H1 (cell line): ENCODE measurements around the gene MCM9. TPM values are rescaled to one million over a fixed set of nuclear protein-coding genes. Genes with fewer than 3 reads are reported as not detected.

Experiments
- CTCF ChIA-PET: fragments of 300-600 bp; sonication (Branson Sonifier 250); formaldehyde crosslinking; loops from one replicate; lab custom pipeline; 2021; ENCODE audit not compliant: partially characterized antibody; lab: Charles Lee
- POLR2A ChIA-PET: fragments of 300-600 bp; sonication (Branson Sonifier 250); formaldehyde crosslinking; loops from one replicate; lab custom pipeline; 2021; ENCODE audit warnings: inconsistent platforms; ENCODE audit not compliant: partially characterized antibody; lab: Charles Lee
- DNase-seq, 2 experiments: peaks; one replicate each; pipeline versions ENCODE4 v3.0.0 to v3.0.0-alpha.2; 2010 to 2022; ENCODE audit warnings: low spot score in 2 of 2, low read depth in 1 of 2, mixed read lengths in 1 of 2
- FAIRE-seq: peaks from 2 replicates; lab custom pipeline; 2011; peaks lifted over from hg19 to GRCh38; lab: Jason Lieb, UNC
- H2AFZ ChIP-seq: 2 replicates; pipeline ENCODE4 v1.8.1; 2012; ENCODE audit warnings: low read length, inconsistent platforms
- H2AK5ac ChIP-seq: 2 replicates; pipeline ENCODE4 v1.6.1; 2013; ENCODE audit warnings: low read depth, low read length
- H2BK120ac ChIP-seq: replicated peaks from 2 replicates; pipeline ENCODE3; 2013; ENCODE audit warnings: low read depth, low read length, inconsistent platforms
- H2BK12ac ChIP-seq: 2 replicates; pipeline ENCODE4 v1.6.1; 2013; ENCODE audit warnings: low read depth, low read length
- H2BK15ac ChIP-seq: 2 replicates; pipeline ENCODE4 v1.6.1; 2013; ENCODE audit warnings: low read length
- H2BK20ac ChIP-seq: 2 replicates; pipeline ENCODE4 v1.6.1; 2013; ENCODE audit warnings: low read length
- H2BK5ac ChIP-seq: 2 replicates; pipeline ENCODE4 v1.6.1; 2013; ENCODE audit warnings: low read depth, low read length
- H3K14ac ChIP-seq: 2 replicates; pipeline ENCODE4 v1.6.1; 2013; ENCODE audit warnings: inconsistent platforms; ENCODE audit not compliant: insufficient read length
- H3K18ac ChIP-seq: 2 replicates; pipeline ENCODE4 v1.6.1; 2013; ENCODE audit warnings: low read length; ENCODE audit errors: extremely low read depth
- H3K23ac ChIP-seq: 2 replicates; pipeline ENCODE4 v1.6.1; 2013; ENCODE audit warnings: inconsistent platforms; ENCODE audit not compliant: insufficient read length
- H3K23me2 ChIP-seq: 2 replicates; pipeline ENCODE4 v1.6.1; 2013; ENCODE audit warnings: low read depth, low read length
- H3K27ac ChIP-seq: 2 replicates; pipeline ENCODE4 v1.6.1; 2011; ENCODE audit warnings: low read depth, low read length, inconsistent platforms
- H3K27me3 ChIP-seq, 4 experiments: replicated peaks in 1 of 4; 1 replicate in 1 of 4; 2 replicates in 3 of 4; pipeline versions ENCODE4 v1.6.1 to v1.8.1; 2011 to 2013; ENCODE audit warnings: low read length in 3 of 4, mild to moderate bottlenecking in 3 of 4, inconsistent platforms in 2 of 4, mixed read lengths in 2 of 4, moderate library complexity in 1 of 4; ENCODE audit not compliant: control insufficient read depth in 3 of 4, insufficient read depth in 3 of 4; ENCODE audit errors: extremely low read depth in 1 of 4
- H3K36me3 ChIP-seq, 4 experiments: 2 replicates each; pipeline versions ENCODE4 v1.6.1 to v1.8.1; 2011 to 2013; ENCODE audit warnings: mild to moderate bottlenecking in 4 of 4, low read length in 3 of 4, moderate library complexity in 2 of 4, control low read depth in 1 of 4, inconsistent platforms in 1 of 4; ENCODE audit not compliant: insufficient read depth in 4 of 4, control insufficient read depth in 2 of 4
- H3K4ac ChIP-seq: replicated peaks from 2 replicates; pipeline ENCODE3; 2013; ENCODE audit warnings: low read length, low read depth, mixed read lengths, inconsistent platforms; ENCODE audit not compliant: insufficient read length
- H3K4me1 ChIP-seq, 4 experiments: replicated peaks in 1 of 4; 1 replicate in 1 of 4; 2 replicates in 3 of 4; pipeline versions ENCODE4 v1.6.1 to v1.8.1; 2011 to 2013; ENCODE audit warnings: low read length in 3 of 4, inconsistent platforms in 2 of 4, mixed read lengths in 1 of 4; ENCODE audit not compliant: insufficient read depth in 4 of 4, control insufficient read depth in 3 of 4
- H3K4me2 ChIP-seq, 2 experiments: 2 replicates each; pipeline versions ENCODE4 v1.6.1 to v1.8.1; 2011 to 2013; ENCODE audit warnings: low read depth in 2 of 2, low read length in 2 of 2, control low read depth in 1 of 2, inconsistent platforms in 1 of 2, mild to moderate bottlenecking in 1 of 2; ENCODE audit not compliant: insufficient read depth in 1 of 2
- H3K4me3 ChIP-seq, 4 experiments: fragments of 200-600, 300-600 bp in 1 of 4; sonication (generic), shearing (Covaris generic), sonication (Bioruptor Twin) in 1 of 4; 2 replicates each; pipeline versions ENCODE4 v1.5.1 to v1.8.1; 2011 to 2016; ENCODE audit warnings: low read length in 4 of 4, low read depth in 3 of 4, control low read depth in 2 of 4, inconsistent platforms in 2 of 4, mild to moderate bottlenecking in 2 of 4, mixed read lengths in 1 of 4, moderate library complexity in 1 of 4; ENCODE audit not compliant: insufficient read depth in 2 of 4; ENCODE audit errors: extremely low read depth in 1 of 4
- H3K56ac ChIP-seq: replicated peaks from 2 replicates; pipeline ENCODE3; 2013; ENCODE audit warnings: low read depth, mild to moderate bottlenecking, mixed read lengths, low read length, inconsistent platforms; ENCODE audit not compliant: insufficient read length
- H3K79me1 ChIP-seq: 2 replicates; pipeline ENCODE4 v1.6.1; 2013; ENCODE audit warnings: low read depth, low read length, control low read depth
- H3K79me2 ChIP-seq, 2 experiments: 2 replicates each; pipeline versions ENCODE4 v1.6.1 to v1.8.1; 2012 to 2013; ENCODE audit warnings: low read length in 2 of 2, mild to moderate bottlenecking in 2 of 2, inconsistent platforms in 1 of 2; ENCODE audit not compliant: insufficient read depth in 2 of 2, control insufficient read depth in 1 of 2
- H3K9ac ChIP-seq, 4 experiments: replicated peaks in 1 of 4; 1 replicate in 1 of 4; 2 replicates in 3 of 4; pipeline versions ENCODE4 v1.6.1 to v1.8.1; 2011 to 2013; ENCODE audit warnings: low read depth in 3 of 4, low read length in 3 of 4, control low read depth in 2 of 4, mild to moderate bottlenecking in 2 of 4, moderate library complexity in 2 of 4, inconsistent platforms in 1 of 4; ENCODE audit errors: extremely low read depth in 1 of 4
- H3K9me3 ChIP-seq, 2 experiments: 2 replicates each; pipeline versions ENCODE4 v1.6.1 to v1.8.1; 2012 to 2013; ENCODE audit warnings: mild to moderate bottlenecking in 2 of 2, moderate library complexity in 2 of 2, control low read depth in 1 of 2, inconsistent platforms in 1 of 2, low read depth in 1 of 2, low read length in 1 of 2, mixed read lengths in 1 of 2; ENCODE audit not compliant: insufficient read depth in 2 of 2
- H4K20me1 ChIP-seq, 2 experiments: replicated peaks in 1 of 2; 2 replicates each; pipeline versions ENCODE3 to v1.8.1; 2011 to 2013; ENCODE audit warnings: inconsistent platforms in 2 of 2, low read length in 2 of 2, mild to moderate bottlenecking in 1 of 2; ENCODE audit not compliant: insufficient read depth in 2 of 2, control insufficient read depth in 1 of 2
- H4K5ac ChIP-seq: 2 replicates; pipeline ENCODE4 v1.6.1; 2013; ENCODE audit warnings: low read length, low read depth, mixed read lengths, inconsistent platforms; ENCODE audit not compliant: insufficient read length
- H4K8ac ChIP-seq: 2 replicates; pipeline ENCODE4 v1.8.0; 2013; ENCODE audit warnings: mild to moderate bottlenecking, moderate library complexity, low read length, inconsistent platforms; ENCODE audit not compliant: insufficient read depth; ENCODE audit errors: extremely low read depth
- H4K91ac ChIP-seq: replicated peaks from 2 replicates; pipeline ENCODE3; 2013; ENCODE audit warnings: low read length, mixed read lengths, inconsistent platforms; ENCODE audit not compliant: insufficient read length
- CEBPB ChIP-seq: IDR thresholded peaks from 2 replicates; pipeline ENCODE4 v1.6.1; 2012; ENCODE audit warnings: low read depth, low read length
- ZNF274 ChIP-seq: IDR thresholded peaks from 2 replicates; pipeline ENCODE4 v1.7.0; 2012; ENCODE audit warnings: low read length, borderline replicate concordance; ENCODE audit errors: extremely low read depth
- WGBS, 2 experiments: shearing (Covaris generic) in 1 of 2; methylation state at CpG; one replicate each; pipeline versions ENCODE4 v1.1.6 to v1.1.7; 2013 to 2015; ENCODE audit warnings: low lambda C conversion rate in 2 of 2, mixed read lengths in 2 of 2, inconsistent platforms in 1 of 2, low coverage in 1 of 2, missing lambda C conversion rate in 1 of 2; ENCODE audit not compliant: insufficient replicate concordance in 2 of 2, insufficient coverage in 1 of 2, insufficient read length in 1 of 2; ENCODE audit errors: extremely low coverage in 1 of 2, missing lambda C conversion rate in 1 of 2; 5-methylcytosine and 5-hydroxymethylcytosine counted together
- polyA plus RNA-seq, 7 experiments: library from polyadenylated mRNA; depleted of rRNA in 3 of 7; stranded (reverse) in 5 of 7; unstranded in 2 of 7; fragments of >200 nt in 5 of 7; fragments of 200-250 nt in 2 of 7; gene quantifications; 1 replicate in 5 of 7; 2 replicates in 1 of 7; 4 replicates in 1 of 7; pipeline versions ENCODE4 v1.2.1 to v1.2.3, GENCODE V29; 2011 to 2013; ENCODE audit warnings: missing spikeins in 2 of 7, mixed read lengths in 2 of 7
- total RNA-seq: library from RNA; stranded (reverse); fragmentation: NEBNext Ultra II Directional; extraction: Animal tissue kit (Norgen Biotek cat#: 25700); gene quantifications from 2 replicates; pipeline ENCODE4 v1.2.1, GENCODE V29; 2021

Gene MCM9
- total and polyA plus RNA-seq, 2 of the 8 experiments (the other 6 are each of a cell fraction or from before 2014, with no cell fraction given), result 3.7 to 11.4 TPM

DNA sequence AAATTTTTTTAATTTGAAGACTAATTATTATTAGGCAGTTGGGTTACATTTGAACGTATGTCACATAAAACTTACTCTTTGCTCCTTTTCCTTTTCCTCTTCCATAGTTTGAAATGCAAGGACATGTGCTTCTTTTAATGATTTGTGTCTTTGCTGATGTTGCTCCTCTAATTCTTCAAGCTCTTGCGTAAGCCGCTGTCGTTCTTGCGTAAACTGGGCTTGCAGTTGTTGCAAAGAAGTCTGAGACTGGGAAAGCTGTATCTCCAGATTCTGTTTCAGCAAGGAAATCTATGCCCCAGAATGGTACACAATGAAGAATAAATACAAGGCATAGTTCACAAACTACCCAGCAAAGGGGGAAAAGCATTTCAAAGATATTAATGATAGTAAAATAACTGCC lies 45.1 kb upstream of the MCM9 start:
- peak; percentile 99 for TF ChIP-seq CEBPB
- TF ChIP-seq ZNF274, result no peak
- TF ChIP-seq, all 59 proteins: peak for 1
- ChIA-PET CTCF (no interaction called here), POLR2A (no interaction called here)
- no peak overlapping the region for H3K18ac ChIP-seq
- H3K9me3 ChIP-seq, result no peaks in the 10 kb centered on the region
- no peaks in the 10 kb centered on the region for H3K23me2 ChIP-seq
- no peak overlapping the region for H3K4me3 ChIP-seq
- no peaks in the 10 kb centered on the region for H3K79me2 ChIP-seq
- H3K14ac ChIP-seq, result no peak overlapping the region
- H4K8ac ChIP-seq, result no peak overlapping the region
- peaks cover 0 to 7% (median 2%) of the 10 kb centered on the region in 4 experiments; a peak in 3 of 8 replicates for H3K36me3 ChIP-seq
- no peak overlapping the region for H2AK5ac ChIP-seq
- no peak overlapping the region for H4K5ac ChIP-seq
- no peaks in the 10 kb centered on the region for H3K27me3 ChIP-seq
- H3K9ac ChIP-seq, result no peak overlapping the region
- H4K91ac ChIP-seq, result no peak overlapping the region
- FAIRE-seq, result no peak
- H3K4me2 ChIP-seq, result no peak overlapping the region
- H3K4ac ChIP-seq, result no peak overlapping the region
- H2BK5ac ChIP-seq, result no peak overlapping the region
- no peak overlapping the region for H2BK15ac ChIP-seq
- no peaks in the 10 kb centered on the region for H4K20me1 ChIP-seq
- H3K79me1 ChIP-seq, result no peaks in the 10 kb centered on the region
- no peak overlapping the region for H3K27ac ChIP-seq
- no peak for DNase-seq
- no peak overlapping the region for H2AFZ ChIP-seq
- H2BK12ac ChIP-seq, result no peak overlapping the region
- no peak overlapping the region for H3K23ac ChIP-seq
- H2BK20ac ChIP-seq, result no peak overlapping the region
- no peak overlapping the region for H2BK120ac ChIP-seq
- WGBS, 2 experiments, result 99% methylated on average over 5 of the region's 5 CpGs; no CpG with 5 or more reads in 1 of the 2 experiments
- H3K4me1 ChIP-seq, result no peaks in the 10 kb centered on the region
- H3K56ac ChIP-seq, result no peak overlapping the region
